GM12873 (cell line): Measurements from ENCODE around the gene ZNF674.

Source experiments
- TF ChIP-seq, protein P1 (sequence below): IDR thresholded peaks from 2 replicates; pipeline ENCODE4 v1.5.1; 2012; ENCODE audit warnings: low read depth, mild to moderate bottlenecking, moderate library complexity, low read length, control low read depth; ENCODE audit not compliant: insufficient read depth; ENCODE audit errors: missing control alignments

The ZNF674 gene

DNA sequence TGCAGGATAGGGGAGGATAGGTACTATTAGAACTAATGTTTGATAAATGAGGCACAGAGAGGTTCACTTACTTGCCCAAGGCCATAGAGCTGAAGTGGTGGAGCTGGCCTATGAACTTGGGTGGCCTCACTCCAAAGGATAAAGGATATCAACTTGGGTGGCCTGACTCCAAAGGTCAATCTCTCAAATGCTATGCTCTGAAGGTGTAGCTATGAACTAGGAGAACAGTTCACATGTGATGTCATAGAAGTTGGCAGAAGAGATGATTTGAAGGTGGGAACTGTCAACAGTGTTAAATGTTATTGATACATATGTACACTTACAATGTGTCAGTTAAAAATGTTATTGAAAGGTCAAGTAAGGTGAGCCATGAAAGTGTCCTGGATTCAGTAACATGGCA, 22.2 kb upstream of the ZNF674 start:
- TF ChIP-seq, protein P1, sequence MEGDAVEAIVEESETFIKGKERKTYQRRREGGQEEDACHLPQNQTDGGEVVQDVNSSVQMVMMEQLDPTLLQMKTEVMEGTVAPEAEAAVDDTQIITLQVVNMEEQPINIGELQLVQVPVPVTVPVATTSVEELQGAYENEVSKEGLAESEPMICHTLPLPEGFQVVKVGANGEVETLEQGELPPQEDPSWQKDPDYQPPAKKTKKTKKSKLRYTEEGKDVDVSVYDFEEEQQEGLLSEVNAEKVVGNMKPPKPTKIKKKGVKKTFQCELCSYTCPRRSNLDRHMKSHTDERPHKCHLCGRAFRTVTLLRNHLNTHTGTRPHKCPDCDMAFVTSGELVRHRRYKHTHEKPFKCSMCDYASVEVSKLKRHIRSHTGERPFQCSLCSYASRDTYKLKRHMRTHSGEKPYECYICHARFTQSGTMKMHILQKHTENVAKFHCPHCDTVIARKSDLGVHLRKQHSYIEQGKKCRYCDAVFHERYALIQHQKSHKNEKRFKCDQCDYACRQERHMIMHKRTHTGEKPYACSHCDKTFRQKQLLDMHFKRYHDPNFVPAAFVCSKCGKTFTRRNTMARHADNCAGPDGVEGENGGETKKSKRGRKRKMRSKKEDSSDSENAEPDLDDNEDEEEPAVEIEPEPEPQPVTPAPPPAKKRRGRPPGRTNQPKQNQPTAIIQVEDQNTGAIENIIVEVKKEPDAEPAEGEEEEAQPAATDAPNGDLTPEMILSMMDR, result no peak

DNA sequence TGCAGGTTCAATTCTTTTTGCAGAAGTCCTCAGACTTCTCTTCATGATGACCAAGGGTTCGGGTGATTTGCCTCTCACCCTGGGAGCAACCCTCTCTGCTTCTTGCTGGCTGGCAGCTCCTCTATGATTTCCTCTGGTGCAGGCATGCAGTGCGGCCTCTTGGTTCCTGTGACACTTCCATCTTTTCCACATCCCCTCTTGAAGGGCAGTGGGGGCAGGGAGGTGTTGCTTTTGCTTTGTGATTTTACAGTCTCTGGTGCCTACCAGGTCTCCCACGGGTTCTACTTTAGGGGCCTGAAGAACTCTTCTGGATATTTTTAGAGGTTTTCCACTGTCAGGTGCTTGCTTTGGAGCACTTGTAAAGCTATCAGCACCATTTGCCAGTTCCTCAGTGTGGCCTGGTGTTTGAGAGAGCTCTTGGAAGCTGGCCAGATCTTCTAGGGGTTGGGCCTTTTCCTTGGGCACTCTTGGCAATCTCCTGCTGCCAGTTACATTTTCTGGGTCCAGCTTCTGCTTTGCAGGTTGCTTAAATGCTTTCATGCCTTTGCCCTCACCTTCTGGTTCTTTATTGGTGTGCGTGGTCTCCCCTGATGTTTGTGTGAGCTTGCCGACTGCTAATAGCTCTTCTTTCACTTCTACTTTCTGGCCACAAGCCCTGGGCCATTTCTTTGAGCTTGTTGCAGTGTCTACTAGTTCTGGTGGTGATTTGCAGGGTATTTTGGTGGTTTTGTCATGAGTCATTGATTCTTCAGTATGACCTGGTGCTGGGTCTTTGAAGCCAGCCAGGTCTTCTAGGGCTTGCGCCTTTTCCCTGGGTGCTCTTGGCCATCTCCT, 16.8 kb upstream of the ZNF674 start:
- TF ChIP-seq, protein P1, result no peak

DNA sequence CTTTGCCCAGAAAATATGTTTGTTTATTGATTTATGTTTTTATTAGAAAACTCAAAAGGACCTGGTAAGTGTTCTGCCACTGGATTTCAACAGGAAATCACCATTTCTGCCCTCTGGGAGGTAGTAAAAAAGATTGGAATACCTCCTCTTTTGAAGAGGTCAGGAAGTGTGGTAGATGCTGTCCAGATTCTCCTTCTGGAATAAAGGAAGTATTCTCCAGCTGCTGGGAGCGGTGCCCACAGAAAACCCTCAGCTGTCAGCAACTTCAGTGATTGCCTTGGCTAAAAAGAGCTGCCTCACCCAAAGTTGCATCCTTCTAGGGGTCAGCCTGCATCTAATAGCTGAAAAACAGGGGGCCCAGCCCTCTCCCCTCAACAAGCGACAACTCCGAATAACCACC, 13.8 kb upstream of the ZNF674 start:
- TF ChIP-seq, protein P1, result no peak

DNA sequence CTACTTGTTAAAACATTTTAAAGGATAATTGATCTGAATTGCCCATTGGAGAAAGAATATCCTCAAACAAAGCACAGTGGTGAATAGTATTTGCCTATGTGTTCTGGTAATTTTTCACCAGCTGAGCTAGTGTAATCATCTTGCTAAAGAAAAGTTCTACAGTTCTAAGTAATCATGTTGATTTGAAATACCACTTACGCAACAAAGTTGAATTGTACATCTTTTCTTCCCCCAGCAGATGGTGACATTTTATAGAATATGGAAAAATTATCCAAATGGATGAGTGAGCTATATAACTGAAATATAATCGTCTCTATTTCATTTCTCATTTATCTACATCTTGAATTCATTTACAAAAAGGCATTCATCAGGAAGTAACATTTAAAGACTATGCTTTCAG, 9.7 kb upstream of the ZNF674 start:
- TF ChIP-seq, protein P1, result no peak

DNA sequence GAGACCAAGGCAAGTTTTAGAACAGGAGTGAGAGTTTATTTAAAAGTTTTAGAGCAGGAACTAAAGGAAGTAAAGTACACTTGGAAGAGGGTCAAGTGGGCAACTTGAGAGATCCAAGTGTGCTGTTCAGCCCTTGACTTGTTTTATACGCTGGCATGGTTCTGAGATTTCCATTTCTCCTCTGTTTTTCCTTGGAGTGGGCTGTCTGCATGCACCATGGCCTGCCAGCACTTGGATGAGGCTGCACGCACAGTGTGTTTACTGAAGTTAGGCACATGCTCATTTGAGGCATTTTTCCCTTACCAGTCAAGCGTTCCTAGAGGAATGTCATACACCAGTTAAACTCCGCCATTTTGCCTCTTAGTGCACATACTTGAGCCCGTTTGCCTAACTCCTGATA, 8.7 kb upstream of the ZNF674 start:
- TF ChIP-seq, protein P1, result no peak

DNA sequence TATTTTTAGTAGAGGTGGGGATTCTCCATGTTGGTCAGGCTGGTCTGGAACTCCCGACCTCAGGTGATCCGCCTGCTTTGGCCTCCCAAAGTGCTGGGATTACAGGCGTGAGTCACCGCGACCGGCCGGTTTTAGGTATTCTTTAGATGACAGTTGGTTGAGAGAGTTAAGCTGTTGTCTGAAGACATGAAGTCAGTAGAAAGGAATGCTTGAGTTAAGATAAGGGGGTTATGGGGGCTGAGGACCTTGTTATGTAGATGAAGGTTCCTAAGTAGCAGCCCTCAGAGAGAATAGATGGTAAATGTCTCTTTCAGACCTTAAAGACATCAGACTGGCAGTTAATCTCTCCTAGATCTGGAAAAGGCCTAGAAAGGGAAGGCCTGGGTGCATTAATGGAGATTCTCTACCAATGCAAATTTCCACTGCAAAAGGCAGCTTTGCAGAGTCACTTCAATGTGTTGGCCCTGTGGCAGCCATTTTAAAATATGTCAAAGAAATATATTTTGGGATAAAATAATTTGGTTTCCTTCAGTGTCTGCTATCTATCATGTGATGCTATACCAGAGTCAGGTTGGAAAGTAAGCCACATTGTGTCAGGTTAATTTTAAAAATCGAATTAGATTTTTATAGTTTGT, 6.4 kb upstream of the ZNF674 start:
- TF ChIP-seq, protein P1, result no peak

DNA sequence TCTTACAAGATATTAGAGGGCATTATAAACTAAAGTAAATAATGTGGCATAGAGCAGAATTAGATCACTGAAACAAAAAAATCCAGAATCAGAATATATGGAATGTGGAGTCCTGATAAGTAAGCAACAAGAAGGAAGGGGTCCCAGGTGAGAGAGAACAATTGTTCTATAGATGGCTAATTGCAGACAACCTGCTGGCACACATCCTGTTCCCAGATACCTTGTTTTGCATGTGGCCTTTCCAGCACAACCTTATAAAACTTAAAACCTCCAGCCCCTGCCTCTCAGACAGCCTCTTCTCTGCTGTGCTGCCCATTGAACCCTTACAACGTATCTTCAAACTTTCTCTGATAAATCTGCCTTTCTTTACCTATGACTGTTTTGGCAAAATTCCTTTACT, 4.7 kb upstream of the ZNF674 start:
- TF ChIP-seq, protein P1, result no peak
